Measurements from ENCODE around the gene ZSWIM7. TPM values are rescaled to one million over a fixed set of nuclear protein-coding genes. Genes with fewer than 3 reads are reported as not detected.
A peak's percentile ranks its signal among the peaks of the same experiment; 100 is the strongest.
"Not testable (repeated sequence)": the region's sequence is repeated elsewhere in the genome, so short reads cannot be mapped to it uniquely, and the experiment has no call there.

The ZSWIM7 gene
- total RNA-seq, 1 experiment from 2014 or later, result 26.5 TPM

- DNase-seq (ENCODE audit: low read depth), result peak; percentile 39
Measured at GRCh38 chr17:15999974-16000827, 697 bp upstream of the ZSWIM7 start.

GRCh38 chr17:15998031-15998562, 1.4 kb downstream of the ZSWIM7 start:
- no peak for DNase-seq (ENCODE audit: low read depth)

- DNase-seq (ENCODE audit: low read depth), result no peak
Measured at GRCh38 chr17:15996322-15996721, 3.2 kb downstream of the ZSWIM7 start.

GRCh38 chr17:15981646-15982580, 17.6 kb downstream of the ZSWIM7 start:
- peak; percentile 57 for DNase-seq (ENCODE audit: low read depth)

- no peak for DNase-seq (ENCODE audit: low read depth)
Measured at GRCh38 chr17:15981208-15981607, 18.3 kb downstream of the ZSWIM7 start.

- not testable (repeated sequence) for DNase-seq (ENCODE audit: low read depth)
Measured at GRCh38 chr17:15979013-15979412, 20.5 kb downstream of the ZSWIM7 start.

- no peak for DNase-seq (ENCODE audit: low read depth)
Measured at GRCh38 chr17:15978606-15979005, 20.9 kb downstream of the ZSWIM7 start.

- DNase-seq (ENCODE audit: low read depth), result no peak
Measured at GRCh38 chr17:15977894-15978293, 21.6 kb downstream of the ZSWIM7 start.

- DNase-seq (ENCODE audit: low read depth), result no peak
Measured at GRCh38 chr17:15973834-15974233, 25.7 kb downstream of the ZSWIM7 start.

- DNase-seq (ENCODE audit: low read depth), result peak; percentile 81
Measured at GRCh38 chr17:15973016-15973415, 26.5 kb downstream of the ZSWIM7 start.

GRCh38 chr17:15972497-15972951, 27.0 kb downstream of the ZSWIM7 start:
- no peak for DNase-seq (ENCODE audit: low read depth)

GRCh38 chr17:15971882-15972281, 27.6 kb downstream of the ZSWIM7 start:
- no peak for DNase-seq (ENCODE audit: low read depth)

- DNase-seq (ENCODE audit: low read depth), result no peak
Measured at GRCh38 chr17:15971098-15971678, 28.3 kb downstream of the ZSWIM7 start.

- DNase-seq (ENCODE audit: low read depth), result no peak
Measured at GRCh38 chr17:15970500-15970899, 29.0 kb downstream of the ZSWIM7 start.

GRCh38 chr17:15969463-15969862, 30.0 kb downstream of the ZSWIM7 start:
- no peak for DNase-seq (ENCODE audit: low read depth)

- DNase-seq (ENCODE audit: low read depth), result no peak
Measured at GRCh38 chr17:15967706-15968399, 31.7 kb downstream of the ZSWIM7 start.

GRCh38 chr17:15966879-15967248, 32.6 kb downstream of the ZSWIM7 start:
- no peak for DNase-seq (ENCODE audit: low read depth)

- no peak for DNase-seq (ENCODE audit: low read depth)
Measured at GRCh38 chr17:15966183-15966878, 33.2 kb downstream of the ZSWIM7 start.

- DNase-seq (ENCODE audit: low read depth), result no peak
Measured at GRCh38 chr17:15965528-15965927, 34.0 kb downstream of the ZSWIM7 start.

- DNase-seq (ENCODE audit: low read depth), result peak; percentile 95
Measured at GRCh38 chr17:15963670-15964110, 35.8 kb downstream of the ZSWIM7 start.

- no peak for DNase-seq (ENCODE audit: low read depth)
Measured at GRCh38 chr17:15958484-15958854, 41.0 kb downstream of the ZSWIM7 start.
